NT2/D1 (cell line): ENCODE results near the gene SREBF1.

Experiments used
- SUZ12 ChIP-seq: IDR thresholded peaks from 2 replicates; pipeline ENCODE4 v1.6.1; 2011; ENCODE audit not compliant: insufficient read length, insufficient read depth; ENCODE audit errors: extremely low read depth
- ZNF274 ChIP-seq: IDR thresholded peaks from 2 replicates; pipeline ENCODE4 v1.6.1; 2011; ENCODE audit warnings: mild to moderate bottlenecking, low read depth, low read length

DNA sequence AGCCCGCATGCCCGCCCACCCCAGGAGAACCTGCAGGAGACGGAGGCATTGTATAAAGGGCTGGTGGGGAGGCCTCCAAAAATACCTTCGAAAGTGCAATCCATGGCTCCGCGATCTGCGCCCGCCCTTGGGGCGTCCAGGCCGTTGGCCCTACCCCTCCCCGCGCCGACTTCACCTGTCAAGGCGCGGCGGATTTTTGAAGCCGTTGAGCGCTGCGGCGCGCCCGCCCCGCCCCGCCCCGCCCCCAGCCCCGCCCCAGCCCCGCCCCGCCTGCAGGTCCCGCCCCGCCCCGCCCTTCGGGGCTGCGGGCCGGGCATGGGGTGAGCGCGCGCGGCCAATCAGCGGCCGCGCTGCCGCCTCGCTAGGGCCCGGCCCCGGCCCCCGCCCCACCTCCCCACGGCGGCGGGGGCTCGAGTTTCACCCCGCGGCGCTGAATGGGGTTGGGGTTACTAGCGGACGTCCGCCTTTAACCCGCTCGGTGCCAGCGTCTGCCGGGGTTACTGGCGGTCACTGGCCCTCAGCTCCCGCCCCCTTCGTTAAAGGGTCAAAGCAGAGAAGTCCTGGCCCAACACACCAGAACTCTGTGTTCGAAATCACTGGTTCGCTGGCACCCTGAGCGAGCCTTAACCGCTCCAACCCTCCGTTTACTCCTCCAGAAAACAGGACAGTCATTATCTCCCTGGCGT is 13.2 kb downstream of the SREBF1 start:
- TF ChIP-seq ZNF274 (no peak), SUZ12 (no peak)
